GM12878 (cell line): ENCODE measurements around the gene ARHGAP26. TPM values are rescaled to one million over a fixed set of nuclear protein-coding genes. Genes with fewer than 3 reads are reported as not detected.

Source experiments
- ATAC-seq: fragments of 200-7000 bp; cut with Tn5 transposase; 3 replicates; pipeline ENCODE4 v1.9.1; 2020; ENCODE audit warnings: mild to moderate bottlenecking, moderate library complexity
- BruUV-seq: library from RNA; stranded (reverse); fragments of 400-500 nt; replicated peaks from 2 replicates; lab custom pipeline; 2021; lab: Mats Ljungman, UMichigan
- CTCF ChIA-PET: fragments of 300-600 bp; sonication (Branson Sonifier 250); formaldehyde crosslinking; extraction: SDS; loops from one replicate; lab custom pipeline; 2021; ENCODE audit warnings: inconsistent platforms; lab: Yijun Ruan, JAX
- POLR2A ChIA-PET: fragments of 350-600 bp; formaldehyde crosslinking; extraction: SDS; loops from one replicate; lab custom pipeline; 2021; ENCODE audit warnings: inconsistent platforms; lab: Charles Lee
- RAD21 ChIA-PET: fragments of 300-600 bp; sonication (Branson Sonifier 250); formaldehyde crosslinking; loops from one replicate; lab custom pipeline; 2023; ENCODE audit warnings: antibody characterized with exemption; ENCODE audit not compliant: unreplicated experiment; lab: Charles Lee
- SMC1A ChIA-PET: fragments of 300-600 bp; sonication (Branson Sonifier 250); formaldehyde crosslinking; loops from one replicate; lab custom pipeline; 2023; ENCODE audit not compliant: unreplicated experiment, uncharacterized antibody; lab: Charles Lee
- DNase-seq: peaks from one replicate; pipeline ENCODE4 v3.0.0-alpha.2; 2011; ENCODE audit warnings: low read depth, low spot score
- FAIRE-seq: peaks from 3 replicates; lab custom pipeline; 2011; peaks lifted over from hg19 to GRCh38; lab: Jason Lieb, UNC
- H2AFZ ChIP-seq: 2 replicates; pipeline ENCODE4 v1.6.0; 2011; ENCODE audit warnings: low read depth, low read length, control low read depth; ENCODE audit not compliant: control insufficient read depth
- H3K27ac ChIP-seq: 2 replicates; pipeline ENCODE4 v1.5.1; 2011; ENCODE audit warnings: control low read depth; ENCODE audit not compliant: control insufficient read depth, insufficient read depth
- H3K27me3 ChIP-seq, 2 experiments: replicated peaks in 1 of 2; 2 replicates each; pipeline versions ENCODE4 v1.6.0 to v1.6.1; 2011; ENCODE audit warnings: low read length in 1 of 2; ENCODE audit not compliant: control insufficient read depth in 2 of 2, insufficient read depth in 2 of 2
- H3K36me3 ChIP-seq, 2 experiments: 2 replicates each; pipeline ENCODE4 v1.5.1; 2011; ENCODE audit warnings: low read length in 1 of 2; ENCODE audit not compliant: control insufficient read depth in 2 of 2, insufficient read depth in 2 of 2
- H3K4me1 ChIP-seq: 2 replicates; pipeline ENCODE4 v1.6.1; 2011; ENCODE audit warnings: mild to moderate bottlenecking, low read length, moderate library complexity, mixed read lengths; ENCODE audit not compliant: control insufficient read depth, insufficient read depth
- H3K4me2 ChIP-seq: 2 replicates; pipeline ENCODE4 v1.6.0; 2011; ENCODE audit warnings: control low read depth; ENCODE audit not compliant: control insufficient read depth, insufficient read depth
- H3K4me3 ChIP-seq: fragments of 200-600 bp; sonication (generic); 2 replicates; pipeline ENCODE4 v1.5.1; 2016
- H3K79me2 ChIP-seq: 2 replicates; pipeline ENCODE4 v1.6.0; 2011; ENCODE audit warnings: low read length; ENCODE audit not compliant: control insufficient read depth, insufficient read depth
- H3K9ac ChIP-seq: 2 replicates; pipeline ENCODE4 v1.8.0; 2011; ENCODE audit warnings: low read length, control low read depth, mixed read lengths; ENCODE audit not compliant: control insufficient read depth, insufficient read depth
- H3K9me3 ChIP-seq: replicated peaks from 3 replicates; pipeline ENCODE4 v1.5.1; 2011; ENCODE audit warnings: mild to moderate bottlenecking, low read length; ENCODE audit not compliant: control insufficient read depth, insufficient read depth
- H4K20me1 ChIP-seq: 2 replicates; pipeline ENCODE4 v1.6.0; 2011; ENCODE audit not compliant: control insufficient read depth, insufficient read depth
- BCLAF1 ChIP-seq: fragments of 450-650 bp; IDR thresholded peaks from 2 replicates; pipeline ENCODE4 v1.6.1; 2017; ENCODE audit warnings: antibody characterized with exemption, mild to moderate bottlenecking, moderate library complexity
- EED ChIP-seq: sonication (generic); IDR thresholded peaks from 2 replicates; pipeline ENCODE4 v1.6.1; 2016; ENCODE audit warnings: antibody characterized with exemption, low read depth
- ESRRA ChIP-seq: IDR thresholded peaks from 2 replicates; pipeline ENCODE4 v1.6.1; 2012; ENCODE audit warnings: mild to moderate bottlenecking, low read length, improper control_type of control experiment
- JUND ChIP-seq: IDR thresholded peaks from 2 replicates; pipeline ENCODE4 v1.6.1; 2012; ENCODE audit warnings: low read depth, mild to moderate bottlenecking, low read length, improper control_type of control experiment, moderate library complexity
- KLF5 ChIP-seq: fragments of 450-650 bp; IDR thresholded peaks from 2 replicates; pipeline ENCODE4 v1.6.1; 2014; ENCODE audit warnings: mild to moderate bottlenecking; ENCODE audit not compliant: partially characterized antibody
- NFYB ChIP-seq: IDR thresholded peaks from 2 replicates; pipeline ENCODE4 v1.6.1; 2011; ENCODE audit warnings: low read depth, mild to moderate bottlenecking, low read length, improper control_type of control experiment, moderate library complexity; ENCODE audit not compliant: insufficient read depth
- ZNF217 ChIP-seq: fragments of 450-650 bp; IDR thresholded peaks from 2 replicates; pipeline ENCODE4 v1.6.1; 2017; ENCODE audit warnings: antibody characterized with exemption, mild to moderate bottlenecking
- WGBS: methylation state at CpG from one replicate; pipeline ENCODE4 v1.1.6; 2016; ENCODE audit warnings: low lambda C conversion rate; ENCODE audit not compliant: insufficient replicate concordance, insufficient coverage; ENCODE audit errors: missing lambda C conversion rate; 5-methylcytosine and 5-hydroxymethylcytosine counted together
- in situ Hi-C: fragments of 300-500 bp; cut with MboI; formaldehyde crosslinking; loops from 9 replicates; pipeline ENCODE4 v1.14.3; 2018; ENCODE audit warnings: mixed read lengths
- intact Hi-C: fragments of 100-400 bp; cut with micrococcal nuclease; formaldehyde crosslinking; loops from one replicate; pipeline ENCODE4 v1.14.2; 2022; ENCODE audit not compliant: unreplicated experiment
- polyA plus RNA-seq, 11 experiments: library from polyadenylated mRNA; depleted of rRNA in 4 of 11; unstranded in 6 of 11; stranded (reverse) in 5 of 11; fragments of >200 nt; fragmentation: Nextera tagmentation in 4 of 11; fragmentation: Illumina TruSeq in 1 of 11; extraction: Ambion mirVana in 4 of 11; extraction: Trizol in 1 of 11; gene quantifications; 1 replicate in 1 of 11; 2 replicates in 10 of 11; pipeline versions ENCODE4 v1.2.1 to v1.2.3, GENCODE V29; 2011 to 2016; ENCODE audit warnings: inconsistent platforms in 2 of 11, missing spikeins in 2 of 11, low read depth in 1 of 11
- total RNA-seq, 4 experiments: library from RNA; depleted of rRNA in 3 of 4; stranded (reverse); fragments of >200 nt in 3 of 4; fragmentation: Illumina TruSeq in 1 of 4; extraction: Trizol in 1 of 4; gene quantifications; 2 replicates each; pipeline versions ENCODE4 v1.2.1 to v1.2.3, GENCODE V29; 2013 to 2021
- TF ChIP-seq, protein P1 (sequence below): fragments of 450-650 bp; formaldehyde crosslinking; IDR thresholded peaks from 2 replicates; pipeline ENCODE4 v1.4.0; 2020; ENCODE audit warnings: mild to moderate bottlenecking, moderate library complexity
- TF ChIP-seq, protein P2 (sequence below), 3 experiments: IDR thresholded peaks in 2 of 3; conservative IDR thresholded peaks in 1 of 3; 2 replicates each; pipeline ENCODE4 v1.5.1; 2011; ENCODE audit warnings: low read depth in 3 of 3, low read length in 3 of 3, mild to moderate bottlenecking in 3 of 3, control low read depth in 2 of 3, moderate library complexity in 2 of 3, inconsistent platforms in 1 of 3, mixed read lengths in 1 of 3; ENCODE audit not compliant: control insufficient read depth in 2 of 3, insufficient read depth in 1 of 3; ENCODE audit errors: extremely low read depth in 1 of 3
- TF ChIP-seq, protein P3 (sequence below): fragments of 450-650 bp; IDR thresholded peaks from 2 replicates; pipeline ENCODE4 v1.6.1; 2016; ENCODE audit warnings: mild to moderate bottlenecking
- TF ChIP-seq, protein P4 (sequence below): IDR thresholded peaks from 2 replicates; pipeline ENCODE4 v1.6.1; 2011; ENCODE audit warnings: low read depth, low read length, improper control_type of control experiment, borderline replicate concordance

The ARHGAP26 gene
- total and polyA plus RNA-seq, 10 of the 15 experiments (the other 5 are each of a cell fraction or from before 2014, with no cell fraction given) = 9.4 to 41.5 (median 19.3) TPM

DNA sequence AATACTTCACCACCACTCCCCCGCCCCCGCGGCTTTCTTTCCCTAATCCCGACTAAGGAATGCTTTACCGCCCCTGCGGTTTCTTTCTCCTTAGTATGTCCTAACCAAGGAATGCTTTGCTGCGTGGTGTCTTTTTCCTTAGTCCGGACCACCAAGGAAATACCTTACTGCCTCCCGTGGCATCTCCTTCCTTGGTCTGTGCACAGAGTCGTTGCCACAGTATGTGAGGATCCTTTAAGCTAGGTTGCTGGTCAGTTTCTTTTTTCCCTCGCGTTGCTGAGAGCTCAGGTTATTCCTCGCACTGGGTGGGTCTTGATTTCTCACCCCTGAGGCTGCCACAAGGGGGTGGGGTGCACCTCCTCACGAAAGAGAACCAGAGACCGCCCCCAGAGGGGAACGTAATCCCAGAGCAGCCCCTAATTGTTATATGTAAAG is 323.9 kb downstream of the ARHGAP26 start:
- peak overlapping the region; percentile 54 for H3K4me3 ChIP-seq
- ChIA-PET SMC1A (interaction anchor here (0.8 to 1.8 kb wide), 12 partner anchors 12 to 192 kb away, joined by 3 to 7 read pairs (median 4); no protein-coding TSS in a partner anchor), CTCF (interaction anchor here (0.7 to 1.6 kb wide), 8 partner anchors 13 to 416 kb away, joined by 3 to 5 read pairs (median 3); no protein-coding TSS in a partner anchor), POLR2A (no interaction called here), RAD21 (interaction anchor here (1.1 to 2.3 kb wide), 8 partner anchors 11 to 91 kb away, joined by 3 to 15 read pairs (median 6); no protein-coding TSS in a partner anchor)
- peak overlapping the region; percentile 34; the same call in 1 of the 2 replicates for H3K27ac ChIP-seq
- FAIRE-seq (no peak), ATAC-seq (peak; percentile 62), DNase-seq (no peak)
- H3K9me3 ChIP-seq = peaks cover 1% of the 10 kb centered on the region; the same call in 2 of the 3 replicates
- in situ Hi-C loops (no loop called here), intact Hi-C loops (no loop called here)
- no peaks in the 10 kb centered on the region for H3K36me3 ChIP-seq
- no peaks in the 10 kb centered on the region for H3K4me1 ChIP-seq
- H3K79me2 ChIP-seq = no peaks in the 10 kb centered on the region
- H2AFZ ChIP-seq = peak overlapping the region; percentile 9; the same call in 1 of the 2 replicates
- BruUV-seq = no TSS peak
- no peak overlapping the region; the same call in 1 of the 2 replicates for H3K9ac ChIP-seq
- 0 out of 2 replicates have a peak overlapping the region, but pooled peaks have one; percentile 10 for H3K4me2 ChIP-seq
- no peaks in the 10 kb centered on the region for H3K27me3 ChIP-seq
- 97% methylated on average over 16 of the region's 16 CpGs for WGBS
- no peaks in the 10 kb centered on the region for H4K20me1 ChIP-seq
- TF ChIP-seq ZNF217 (no peak), BCLAF1 (no peak), KLF5 (no peak), JUND (no peak), NFYB (no peak), ESRRA (no peak), EED (0 out of 2 replicates have a peak, but pooled peaks have one; percentile 75)
- TF ChIP-seq, protein P1, sequence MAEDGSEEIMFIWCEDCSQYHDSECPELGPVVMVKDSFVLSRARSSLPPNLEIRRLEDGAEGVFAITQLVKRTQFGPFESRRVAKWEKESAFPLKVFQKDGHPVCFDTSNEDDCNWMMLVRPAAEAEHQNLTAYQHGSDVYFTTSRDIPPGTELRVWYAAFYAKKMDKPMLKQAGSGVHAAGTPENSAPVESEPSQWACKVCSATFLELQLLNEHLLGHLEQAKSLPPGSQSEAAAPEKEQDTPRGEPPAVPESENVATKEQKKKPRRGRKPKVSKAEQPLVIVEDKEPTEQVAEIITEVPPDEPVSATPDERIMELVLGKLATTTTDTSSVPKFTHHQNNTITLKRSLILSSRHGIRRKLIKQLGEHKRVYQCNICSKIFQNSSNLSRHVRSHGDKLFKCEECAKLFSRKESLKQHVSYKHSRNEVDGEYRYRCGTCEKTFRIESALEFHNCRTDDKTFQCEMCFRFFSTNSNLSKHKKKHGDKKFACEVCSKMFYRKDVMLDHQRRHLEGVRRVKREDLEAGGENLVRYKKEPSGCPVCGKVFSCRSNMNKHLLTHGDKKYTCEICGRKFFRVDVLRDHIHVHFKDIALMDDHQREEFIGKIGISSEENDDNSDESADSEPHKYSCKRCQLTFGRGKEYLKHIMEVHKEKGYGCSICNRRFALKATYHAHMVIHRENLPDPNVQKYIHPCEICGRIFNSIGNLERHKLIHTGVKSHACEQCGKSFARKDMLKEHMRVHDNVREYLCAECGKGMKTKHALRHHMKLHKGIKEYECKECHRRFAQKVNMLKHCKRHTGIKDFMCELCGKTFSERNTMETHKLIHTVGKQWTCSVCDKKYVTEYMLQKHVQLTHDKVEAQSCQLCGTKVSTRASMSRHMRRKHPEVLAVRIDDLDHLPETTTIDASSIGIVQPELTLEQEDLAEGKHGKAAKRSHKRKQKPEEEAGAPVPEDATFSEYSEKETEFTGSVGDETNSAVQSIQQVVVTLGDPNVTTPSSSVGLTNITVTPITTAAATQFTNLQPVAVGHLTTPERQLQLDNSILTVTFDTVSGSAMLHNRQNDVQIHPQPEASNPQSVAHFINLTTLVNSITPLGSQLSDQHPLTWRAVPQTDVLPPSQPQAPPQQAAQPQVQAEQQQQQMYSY (CRISPR knock-in tag) = no peak
- TF ChIP-seq, protein P2, sequence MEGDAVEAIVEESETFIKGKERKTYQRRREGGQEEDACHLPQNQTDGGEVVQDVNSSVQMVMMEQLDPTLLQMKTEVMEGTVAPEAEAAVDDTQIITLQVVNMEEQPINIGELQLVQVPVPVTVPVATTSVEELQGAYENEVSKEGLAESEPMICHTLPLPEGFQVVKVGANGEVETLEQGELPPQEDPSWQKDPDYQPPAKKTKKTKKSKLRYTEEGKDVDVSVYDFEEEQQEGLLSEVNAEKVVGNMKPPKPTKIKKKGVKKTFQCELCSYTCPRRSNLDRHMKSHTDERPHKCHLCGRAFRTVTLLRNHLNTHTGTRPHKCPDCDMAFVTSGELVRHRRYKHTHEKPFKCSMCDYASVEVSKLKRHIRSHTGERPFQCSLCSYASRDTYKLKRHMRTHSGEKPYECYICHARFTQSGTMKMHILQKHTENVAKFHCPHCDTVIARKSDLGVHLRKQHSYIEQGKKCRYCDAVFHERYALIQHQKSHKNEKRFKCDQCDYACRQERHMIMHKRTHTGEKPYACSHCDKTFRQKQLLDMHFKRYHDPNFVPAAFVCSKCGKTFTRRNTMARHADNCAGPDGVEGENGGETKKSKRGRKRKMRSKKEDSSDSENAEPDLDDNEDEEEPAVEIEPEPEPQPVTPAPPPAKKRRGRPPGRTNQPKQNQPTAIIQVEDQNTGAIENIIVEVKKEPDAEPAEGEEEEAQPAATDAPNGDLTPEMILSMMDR (IDR thresholded peaks at IDR 0.05 in 2 of 3, conservative IDR thresholded peaks at IDR 0.05 in 1 of 3; ENCODE audit: control insufficient read depth in 2 of 3, extremely low read depth in 1 of 3, insufficient read depth in 1 of 3, low read depth in 3 of 3, low read length in 3 of 3) = 0 out of 6 replicates have a peak, but pooled peaks of 1 of the 3 experiments have one; percentile 8
- TF ChIP-seq, protein P3, sequence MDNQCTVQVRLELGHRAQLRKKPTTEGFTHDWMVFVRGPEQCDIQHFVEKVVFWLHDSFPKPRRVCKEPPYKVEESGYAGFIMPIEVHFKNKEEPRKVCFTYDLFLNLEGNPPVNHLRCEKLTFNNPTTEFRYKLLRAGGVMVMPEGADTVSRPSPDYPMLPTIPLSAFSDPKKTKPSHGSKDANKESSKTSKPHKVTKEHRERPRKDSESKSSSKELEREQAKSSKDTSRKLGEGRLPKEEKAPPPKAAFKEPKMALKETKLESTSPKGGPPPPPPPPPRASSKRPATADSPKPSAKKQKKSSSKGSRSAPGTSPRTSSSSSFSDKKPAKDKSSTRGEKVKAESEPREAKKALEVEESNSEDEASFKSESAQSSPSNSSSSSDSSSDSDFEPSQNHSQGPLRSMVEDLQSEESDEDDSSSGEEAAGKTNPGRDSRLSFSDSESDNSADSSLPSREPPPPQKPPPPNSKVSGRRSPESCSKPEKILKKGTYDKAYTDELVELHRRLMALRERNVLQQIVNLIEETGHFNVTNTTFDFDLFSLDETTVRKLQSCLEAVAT = no peak
- TF ChIP-seq, protein P4, sequence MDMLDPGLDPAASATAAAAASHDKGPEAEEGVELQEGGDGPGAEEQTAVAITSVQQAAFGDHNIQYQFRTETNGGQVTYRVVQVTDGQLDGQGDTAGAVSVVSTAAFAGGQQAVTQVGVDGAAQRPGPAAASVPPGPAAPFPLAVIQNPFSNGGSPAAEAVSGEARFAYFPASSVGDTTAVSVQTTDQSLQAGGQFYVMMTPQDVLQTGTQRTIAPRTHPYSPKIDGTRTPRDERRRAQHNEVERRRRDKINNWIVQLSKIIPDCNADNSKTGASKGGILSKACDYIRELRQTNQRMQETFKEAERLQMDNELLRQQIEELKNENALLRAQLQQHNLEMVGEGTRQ = no peak
